Neural progenitor cell (in vitro differentiated cells): Measurements from ENCODE around the gene CLDN15.

Experiments
- EZH2 ChIP-seq: fragments of 200-600 bp; sonication (generic); IDR thresholded peaks from 2 replicates; pipeline ENCODE4 v1.6.1; 2017; ENCODE audit warnings: antibody characterized with exemption, mild to moderate bottlenecking, moderate library complexity
- EZH2phosphoT487 ChIP-seq: fragments of 200-600 bp; sonication (generic); IDR thresholded peaks from 2 replicates; pipeline ENCODE4 v1.6.1; 2017; ENCODE audit warnings: antibody characterized with exemption
- TF ChIP-seq, protein P1 (sequence below): fragments of 200-600 bp; sonication (generic); IDR thresholded peaks from 2 replicates; pipeline ENCODE4 v1.5.1; 2017; ENCODE audit warnings: antibody characterized with exemption, mild to moderate bottlenecking

DNA sequence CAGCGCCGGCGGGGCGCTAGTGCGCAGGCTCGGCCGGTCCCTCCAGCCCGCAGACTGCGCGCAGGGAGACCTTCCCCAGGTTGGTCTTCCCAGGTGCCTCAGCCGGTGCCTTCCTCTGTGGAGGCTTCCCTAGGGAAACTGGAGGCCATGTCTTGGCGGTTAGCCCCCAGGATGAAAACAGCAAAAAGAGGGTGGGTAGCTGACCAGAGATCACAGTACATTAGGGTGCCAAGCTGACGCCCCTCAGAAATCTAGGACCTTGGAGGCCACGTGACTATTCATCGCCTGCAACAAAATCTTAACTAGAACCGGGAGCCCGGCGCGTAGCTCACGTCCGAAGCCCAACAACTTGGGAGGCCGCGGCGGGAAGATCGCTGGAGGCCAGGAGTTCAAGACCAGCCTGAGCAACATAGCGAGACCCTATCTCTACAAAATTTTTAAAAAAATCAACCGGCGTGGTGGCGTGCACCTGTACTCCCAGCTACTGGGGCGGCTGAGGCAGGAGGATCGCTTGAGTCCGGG, 7.6 kb upstream of the CLDN15 start:
- TF ChIP-seq EZH2 (no peak), EZH2phosphoT487 (no peak)
- TF ChIP-seq, protein P1, sequence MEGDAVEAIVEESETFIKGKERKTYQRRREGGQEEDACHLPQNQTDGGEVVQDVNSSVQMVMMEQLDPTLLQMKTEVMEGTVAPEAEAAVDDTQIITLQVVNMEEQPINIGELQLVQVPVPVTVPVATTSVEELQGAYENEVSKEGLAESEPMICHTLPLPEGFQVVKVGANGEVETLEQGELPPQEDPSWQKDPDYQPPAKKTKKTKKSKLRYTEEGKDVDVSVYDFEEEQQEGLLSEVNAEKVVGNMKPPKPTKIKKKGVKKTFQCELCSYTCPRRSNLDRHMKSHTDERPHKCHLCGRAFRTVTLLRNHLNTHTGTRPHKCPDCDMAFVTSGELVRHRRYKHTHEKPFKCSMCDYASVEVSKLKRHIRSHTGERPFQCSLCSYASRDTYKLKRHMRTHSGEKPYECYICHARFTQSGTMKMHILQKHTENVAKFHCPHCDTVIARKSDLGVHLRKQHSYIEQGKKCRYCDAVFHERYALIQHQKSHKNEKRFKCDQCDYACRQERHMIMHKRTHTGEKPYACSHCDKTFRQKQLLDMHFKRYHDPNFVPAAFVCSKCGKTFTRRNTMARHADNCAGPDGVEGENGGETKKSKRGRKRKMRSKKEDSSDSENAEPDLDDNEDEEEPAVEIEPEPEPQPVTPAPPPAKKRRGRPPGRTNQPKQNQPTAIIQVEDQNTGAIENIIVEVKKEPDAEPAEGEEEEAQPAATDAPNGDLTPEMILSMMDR: no peak
